Thymus (tissue), 11 donors: ENCODE data around the gene CACNA2D3. TPM values are rescaled to one million over a fixed set of nuclear protein-coding genes. Genes with fewer than 3 reads are reported as not detected.

ENCODE experiments used
- DNase-seq, 9 donors: peaks; one replicate each; pipeline ENCODE4 v3.0.0-alpha.2; 2013; ENCODE audit warnings: low spot score in 9 of 9, low read depth in 6 of 9, missing footprints in 1 of 9
- H3K27ac ChIP-seq, 2 donors: one replicate each; pipeline ENCODE4 v1.5.1; 2013; ENCODE audit warnings: control low read depth in 1 of 2, low read depth in 1 of 2, low read length in 1 of 2, mild to moderate bottlenecking in 1 of 2, moderate library complexity in 1 of 2
- H3K27me3 ChIP-seq, 2 donors: one replicate each; pipeline ENCODE4 v1.5.1; 2013; ENCODE audit warnings: low read length in 1 of 2; ENCODE audit not compliant: control insufficient read depth in 2 of 2, insufficient read depth in 1 of 2
- H3K36me3 ChIP-seq, 2 donors: one replicate each; pipeline ENCODE4 v1.5.1; 2013; ENCODE audit warnings: low read length in 1 of 2, mild to moderate bottlenecking in 1 of 2, moderate library complexity in 1 of 2; ENCODE audit not compliant: control insufficient read depth in 2 of 2, insufficient read depth in 2 of 2
- H3K4me1 ChIP-seq, 2 donors: one replicate each; pipeline ENCODE4 v1.5.1; 2013; ENCODE audit warnings: low read length in 2 of 2; ENCODE audit not compliant: control insufficient read depth in 2 of 2, insufficient read depth in 2 of 2
- H3K4me3 ChIP-seq, 2 donors: one replicate each; pipeline ENCODE4 v1.5.1; 2013; ENCODE audit warnings: low read length in 2 of 2, control low read depth in 1 of 2, mild to moderate bottlenecking in 1 of 2
- H3K9me3 ChIP-seq, 2 donors: one replicate each; pipeline ENCODE4 v1.5.1; 2013; ENCODE audit warnings: low read length in 1 of 2, mild to moderate bottlenecking in 1 of 2; ENCODE audit not compliant: control insufficient read depth in 2 of 2, insufficient read depth in 1 of 2
- WGBS: extraction: QIAGEN DNeasy Blood & Tissue Kit; methylation state at CpG from one replicate; pipeline ENCODE4 v1.1.7; 2013; 5-methylcytosine and 5-hydroxymethylcytosine counted together
- polyA plus RNA-seq: library from polyadenylated mRNA; stranded (reverse); fragments of 200-250 nt; gene quantifications from one replicate; pipeline ENCODE4 v1.2.3, GENCODE V29; 2013
- total RNA-seq: library from RNA; stranded (reverse); fragments of 120-200 nt; gene quantifications from one replicate; pipeline ENCODE4 v1.2.4, GENCODE V29; 2013
- donor health status: healthy.

Gene CACNA2D3
- total and polyA plus RNA-seq, 2 donors: 1.8 to 2.1 TPM

DNA sequence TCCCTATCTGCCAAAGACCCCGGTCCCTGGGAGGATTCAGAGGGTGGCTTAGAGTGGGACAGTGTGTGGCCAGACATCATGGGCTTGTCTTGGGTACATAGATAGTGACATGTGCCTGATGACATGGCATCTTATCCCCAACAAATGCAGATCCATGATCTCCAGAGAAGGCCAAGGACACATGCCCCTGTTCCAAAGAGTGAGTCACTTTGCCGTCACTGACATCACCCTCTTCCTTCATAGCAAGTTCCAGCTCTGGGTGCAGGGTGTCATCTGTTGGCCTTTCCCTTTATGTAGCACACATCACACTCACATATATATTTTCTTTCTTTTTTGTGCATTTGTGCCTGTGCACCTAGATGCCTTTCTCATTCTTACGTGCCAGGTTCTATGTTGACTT lies 455.0 kb downstream of the CACNA2D3 start:
- no peak overlapping the region for H3K4me3 ChIP-seq
- H3K27ac ChIP-seq: no peak overlapping the region
- WGBS: 94% methylated on average over 3 of the region's 3 CpGs
- peaks cover 0 to 3% of the 10 kb centered on the region in 2 donors for H3K9me3 ChIP-seq
- H3K27me3 ChIP-seq: no peaks in the 10 kb centered on the region
- no peak for DNase-seq
- no peaks in the 10 kb centered on the region for H3K4me1 ChIP-seq
- no peaks in the 10 kb centered on the region for H3K36me3 ChIP-seq

DNA sequence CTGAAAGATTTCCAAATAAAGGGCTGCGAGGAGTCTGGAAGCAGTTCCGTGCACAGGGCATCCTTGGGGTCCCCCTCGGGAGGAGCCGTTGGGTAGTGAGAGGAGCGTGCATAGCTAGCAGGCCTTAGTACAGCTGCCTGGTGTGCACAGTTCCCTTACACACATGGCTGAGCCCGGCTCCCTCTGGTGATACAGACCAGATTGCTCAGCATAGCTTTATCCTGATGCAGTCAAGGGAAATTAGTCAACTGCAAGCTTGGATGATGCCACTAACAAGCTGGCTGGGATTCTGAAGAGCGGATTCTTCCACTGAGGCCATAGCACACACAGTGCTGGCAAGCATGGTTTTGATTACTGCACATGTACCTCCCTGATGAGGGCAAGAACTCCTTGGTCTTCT lies 456.1 kb downstream of the CACNA2D3 start:
- no peak overlapping the region for H3K27ac ChIP-seq
- H3K4me1 ChIP-seq: no peaks in the 10 kb centered on the region
- WGBS: 91% methylated on average over 7 of the region's 7 CpGs
- H3K36me3 ChIP-seq: no peaks in the 10 kb centered on the region
- no peak overlapping the region for H3K4me3 ChIP-seq
- no peaks in the 10 kb centered on the region for H3K27me3 ChIP-seq
- DNase-seq: no peak
- H3K9me3 ChIP-seq: peaks cover 0 to 3% of the 10 kb centered on the region in 2 donors

DNA sequence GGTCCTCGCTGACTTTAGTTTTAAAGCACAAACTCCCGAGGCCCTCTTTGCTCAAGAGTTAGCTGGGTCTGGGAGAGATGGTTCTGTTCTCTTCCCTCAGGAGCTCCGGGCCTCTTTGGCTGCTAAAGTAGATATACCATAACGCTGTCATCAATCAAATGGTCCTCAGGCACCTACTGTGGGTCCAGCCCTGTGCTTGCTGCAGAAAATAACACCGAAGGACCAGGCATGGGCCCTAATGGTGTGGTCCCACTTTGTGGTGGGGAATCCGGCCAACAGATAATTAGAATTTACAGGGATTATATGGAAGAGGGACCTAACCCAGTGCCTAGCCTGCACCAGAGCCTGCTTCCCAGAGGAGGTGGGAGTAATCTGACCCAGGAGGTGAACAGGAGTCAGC lies 458.1 kb downstream of the CACNA2D3 start:
- Histone ChIP-seq H3K27me3 (no peaks in the 10 kb centered on the region), H3K4me1 (no peaks in the 10 kb centered on the region), H3K4me3 (no peak overlapping the region), H3K36me3 (no peaks in the 10 kb centered on the region), H3K27ac (no peak overlapping the region), H3K9me3 (peaks cover 0 to 3% of the 10 kb centered on the region in 2 donors)
- no peak for DNase-seq
- WGBS: 92% methylated on average over 6 of the region's 6 CpGs

DNA sequence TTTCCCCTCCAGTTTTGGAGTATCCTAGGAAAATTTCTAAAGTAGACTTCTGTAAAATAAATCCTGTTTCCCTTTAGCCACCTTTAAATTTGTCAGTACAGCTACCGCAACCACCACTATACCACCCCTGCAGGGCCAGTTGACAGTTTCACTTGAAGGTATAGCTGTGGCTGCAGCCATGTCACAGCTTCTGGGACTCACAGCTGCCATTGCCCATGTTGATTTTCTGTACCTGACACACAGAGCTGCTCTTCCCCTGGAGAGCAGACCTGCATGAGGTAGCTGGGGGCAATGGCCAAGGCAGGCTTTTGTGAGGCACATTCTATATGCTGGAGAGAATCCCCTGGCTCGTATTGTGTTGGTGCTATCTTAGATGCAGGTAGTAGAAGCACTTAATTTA lies 460.1 kb downstream of the CACNA2D3 start:
- 82% methylated on average over 2 of the region's 2 CpGs for WGBS
- H3K27ac ChIP-seq: no peak overlapping the region
- H3K4me1 ChIP-seq: no peaks in the 10 kb centered on the region
- no peak overlapping the region for H3K4me3 ChIP-seq
- peaks cover 0 to 3% of the 10 kb centered on the region in 2 donors for H3K9me3 ChIP-seq
- DNase-seq: no peak
- H3K36me3 ChIP-seq: no peaks in the 10 kb centered on the region
- H3K27me3 ChIP-seq: no peaks in the 10 kb centered on the region

DNA sequence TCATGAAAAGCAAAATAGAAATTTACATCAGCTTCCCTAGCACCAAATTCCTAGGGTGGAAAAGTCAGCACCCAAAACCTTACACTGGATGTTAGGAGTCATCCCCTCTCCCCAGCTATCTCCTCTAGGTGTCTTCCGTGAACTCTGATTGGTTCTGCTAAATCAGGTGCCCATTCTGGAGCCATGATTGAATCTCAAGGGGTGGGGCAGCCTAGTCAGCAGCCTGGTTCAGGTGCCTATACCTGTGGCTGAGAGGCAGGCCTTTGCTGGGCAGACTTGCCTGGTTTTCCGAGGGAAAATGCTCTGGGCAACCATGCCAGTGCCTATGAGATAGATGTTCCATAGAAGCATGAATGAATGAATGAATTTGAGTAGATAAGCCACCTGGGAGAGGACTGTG lies 468.8 kb downstream of the CACNA2D3 start:
- Histone ChIP-seq H3K4me1 (no peaks in the 10 kb centered on the region), H3K36me3 (no peaks in the 10 kb centered on the region), H3K27ac (no peak overlapping the region), H3K27me3 (no peaks in the 10 kb centered on the region), H3K4me3 (no peak overlapping the region), H3K9me3 (no peaks in the 10 kb centered on the region)
- no peak for DNase-seq
- WGBS: 94% methylated on average over 2 of the region's 2 CpGs

DNA sequence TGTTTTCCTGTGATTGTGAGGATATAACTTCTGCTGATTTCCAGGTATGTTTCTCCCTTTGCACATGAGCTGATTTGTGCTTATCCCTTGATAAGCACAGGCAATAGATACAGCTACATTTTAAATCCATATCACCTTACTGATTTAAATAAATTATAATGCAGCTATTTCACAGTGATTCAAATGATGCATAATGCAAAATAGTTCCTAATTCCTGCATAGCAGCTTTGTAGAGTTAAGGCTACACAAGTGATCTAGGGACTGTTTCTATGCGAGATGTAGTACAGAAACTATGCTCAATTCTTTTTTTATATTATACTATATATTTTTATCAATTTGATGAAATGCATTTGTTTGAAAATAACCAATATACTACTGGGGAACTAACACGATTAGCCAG lies 471.3 kb downstream of the CACNA2D3 start:
- Histone ChIP-seq H3K36me3 (no peaks in the 10 kb centered on the region), H3K4me1 (no peaks in the 10 kb centered on the region), H3K27me3 (no peaks in the 10 kb centered on the region), H3K4me3 (no peak overlapping the region), H3K9me3 (no peaks in the 10 kb centered on the region), H3K27ac (no peak overlapping the region)
- 73% methylated on average over 2 of the region's 2 CpGs for WGBS
- no peak for DNase-seq

DNA sequence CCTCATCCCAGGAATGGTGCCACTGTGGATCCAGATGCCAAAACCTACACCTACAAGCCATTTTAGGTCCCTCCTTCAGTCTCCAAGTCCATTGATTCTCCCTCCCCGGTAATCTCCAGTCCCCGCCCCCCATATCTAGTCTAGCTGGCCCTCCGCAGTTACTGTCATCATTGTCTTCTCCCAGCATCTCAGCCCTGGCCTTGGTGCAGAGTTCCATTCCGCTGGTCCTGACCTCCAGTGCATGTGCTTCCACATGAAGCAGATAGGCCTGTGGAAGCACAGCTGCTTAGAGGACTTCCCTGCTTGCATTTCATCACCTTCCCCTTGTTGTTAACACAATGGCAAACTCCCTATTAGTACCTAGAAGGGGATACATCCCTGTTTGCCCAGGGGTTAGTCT lies 473.7 kb downstream of the CACNA2D3 start:
- no peak overlapping the region for H3K27ac ChIP-seq
- H3K9me3 ChIP-seq: no peaks in the 10 kb centered on the region
- H3K27me3 ChIP-seq: no peaks in the 10 kb centered on the region
- WGBS: 86% methylated on average over 4 of the region's 4 CpGs
- no peak for DNase-seq
- no peaks in the 10 kb centered on the region for H3K4me1 ChIP-seq
- no peaks in the 10 kb centered on the region for H3K36me3 ChIP-seq
- H3K4me3 ChIP-seq: no peak overlapping the region

DNA sequence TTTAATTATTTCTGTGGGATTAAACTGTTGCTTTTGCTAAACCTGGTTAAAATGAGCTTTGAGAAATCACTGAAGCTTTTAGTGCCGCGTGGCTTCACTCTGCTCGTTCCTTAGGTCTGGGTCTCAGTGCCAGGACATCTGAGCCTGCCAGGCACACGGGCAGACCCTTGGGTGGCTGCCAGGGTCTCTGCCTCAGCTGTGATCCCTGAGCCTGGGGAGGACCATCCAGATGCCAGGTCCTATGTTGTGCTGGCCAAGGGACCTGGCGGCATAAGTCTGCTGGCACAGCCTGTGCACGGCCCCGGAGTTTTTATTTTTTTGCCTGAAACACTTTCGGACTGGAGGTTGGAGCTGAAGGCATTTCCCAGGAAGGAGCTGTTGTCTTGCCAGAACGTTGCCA lies 477.4 kb downstream of the CACNA2D3 start:
- WGBS: 81% methylated on average over 9 of the region's 9 CpGs
- H3K36me3 ChIP-seq: no peaks in the 10 kb centered on the region
- H3K27ac ChIP-seq: no peak overlapping the region
- DNase-seq: no peak
- no peak overlapping the region for H3K4me3 ChIP-seq
- no peaks in the 10 kb centered on the region for H3K9me3 ChIP-seq
- H3K4me1 ChIP-seq: no peaks in the 10 kb centered on the region
- H3K27me3 ChIP-seq: no peaks in the 10 kb centered on the region

DNA sequence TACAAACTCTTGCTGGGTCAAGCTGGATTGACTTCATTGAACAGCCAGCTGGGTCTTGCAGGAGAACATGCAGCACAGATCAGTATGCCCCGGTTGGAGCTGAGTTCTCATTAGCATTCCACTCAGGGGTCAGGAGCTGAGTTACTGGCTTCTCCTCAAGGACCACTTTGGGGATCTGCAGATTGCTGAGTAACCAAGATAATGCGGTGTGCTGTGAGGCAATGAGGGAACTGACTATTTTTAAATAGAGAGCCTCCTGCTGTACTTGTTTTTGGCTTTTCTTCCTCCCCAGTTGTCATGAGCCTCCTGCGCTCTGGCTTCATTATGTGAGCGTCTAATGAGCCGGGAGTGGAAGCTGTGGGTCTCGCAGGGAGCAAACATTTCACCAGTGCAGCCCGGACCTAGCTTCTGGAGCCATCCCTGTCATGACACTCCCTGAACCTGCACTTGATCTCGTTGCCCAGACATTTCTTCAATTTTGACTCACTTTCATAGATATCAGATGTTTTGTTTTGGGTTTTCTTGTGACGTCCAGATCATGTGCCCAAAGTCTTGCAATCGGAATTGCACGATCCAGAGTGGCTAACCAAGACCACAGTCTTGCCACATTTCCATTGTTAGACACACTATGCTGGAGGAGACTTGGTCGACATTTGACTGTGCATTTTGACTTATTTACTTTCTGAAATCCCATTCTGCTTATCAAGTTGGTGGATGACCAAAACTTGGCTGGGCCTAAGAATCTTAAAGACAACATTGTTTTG lies 478.3 kb downstream of the CACNA2D3 start:
- H3K4me1 ChIP-seq: no peaks in the 10 kb centered on the region
- no peaks in the 10 kb centered on the region for H3K9me3 ChIP-seq
- DNase-seq: no peak
- no peaks in the 10 kb centered on the region for H3K27me3 ChIP-seq
- no peak overlapping the region for H3K27ac ChIP-seq
- WGBS: 83% methylated on average over 12 of the region's 12 CpGs
- H3K36me3 ChIP-seq: no peaks in the 10 kb centered on the region
- no peak overlapping the region for H3K4me3 ChIP-seq
